Mesothelial cell of epicardium (in vitro differentiated cells): ENCODE data around the gene LGI4. TPM values are rescaled to one million over a fixed set of nuclear protein-coding genes. Genes with fewer than 3 reads are reported as not detected.

Experiments used
- DNase-seq, 2 experiments: peaks; one replicate each; pipeline ENCODE4 v3.0.0; 2021; ENCODE audit warnings: low spot score in 2 of 2; ENCODE audit not compliant: unreplicated experiment in 2 of 2
- H3K27ac Mint-ChIP-seq: 2 replicates; pipeline ENCODE4 v1.8.0; 2021; ENCODE audit warnings: mixed read lengths
- H3K27me3 Mint-ChIP-seq: 2 replicates; pipeline ENCODE4 v1.8.0; 2021; ENCODE audit warnings: low read depth, mixed read lengths
- H3K36me3 Mint-ChIP-seq: 2 replicates; pipeline ENCODE4 v1.8.0; 2021; ENCODE audit warnings: mixed read lengths
- H3K4me1 Mint-ChIP-seq: 2 replicates; pipeline ENCODE4 v1.8.0; 2021; ENCODE audit warnings: mixed read lengths
- H3K4me3 Mint-ChIP-seq: 2 replicates; pipeline ENCODE4 v1.8.0; 2021; ENCODE audit warnings: mild to moderate bottlenecking, moderate library complexity, mixed read lengths
- H3K9me3 Mint-ChIP-seq: 2 replicates; pipeline ENCODE4 v1.8.0; 2021; ENCODE audit warnings: mixed read lengths
- total RNA-seq: library from RNA; stranded (reverse); gene quantifications from 3 replicates; pipeline ENCODE4 v1.2.1, GENCODE V29; 2021
- TF ChIP-seq, protein P1 (sequence below): fragments of 200-600 bp; sonication (generic); IDR thresholded peaks from one replicate; pipeline ENCODE4 v1.5.0; 2021; ENCODE audit warnings: antibody characterized with exemption; ENCODE audit not compliant: unreplicated experiment

Gene LGI4
- total RNA-seq, 1 donor from 2014 or later: 1.4 TPM

GRCh38 chr19:35146746-35147459 lies 12.0 kb upstream of the LGI4 start:
- Mint-ChIP-seq H3K27me3 (peaks cover 32% of the 10 kb centered on the region), H3K27ac (no peak overlapping the region), H3K36me3 (no peaks in the 10 kb centered on the region), H3K4me1 (peaks cover 29% of the 10 kb centered on the region), H3K4me3 (no peak overlapping the region), H3K9me3 (no peaks in the 10 kb centered on the region)
- TF ChIP-seq, protein P1, sequence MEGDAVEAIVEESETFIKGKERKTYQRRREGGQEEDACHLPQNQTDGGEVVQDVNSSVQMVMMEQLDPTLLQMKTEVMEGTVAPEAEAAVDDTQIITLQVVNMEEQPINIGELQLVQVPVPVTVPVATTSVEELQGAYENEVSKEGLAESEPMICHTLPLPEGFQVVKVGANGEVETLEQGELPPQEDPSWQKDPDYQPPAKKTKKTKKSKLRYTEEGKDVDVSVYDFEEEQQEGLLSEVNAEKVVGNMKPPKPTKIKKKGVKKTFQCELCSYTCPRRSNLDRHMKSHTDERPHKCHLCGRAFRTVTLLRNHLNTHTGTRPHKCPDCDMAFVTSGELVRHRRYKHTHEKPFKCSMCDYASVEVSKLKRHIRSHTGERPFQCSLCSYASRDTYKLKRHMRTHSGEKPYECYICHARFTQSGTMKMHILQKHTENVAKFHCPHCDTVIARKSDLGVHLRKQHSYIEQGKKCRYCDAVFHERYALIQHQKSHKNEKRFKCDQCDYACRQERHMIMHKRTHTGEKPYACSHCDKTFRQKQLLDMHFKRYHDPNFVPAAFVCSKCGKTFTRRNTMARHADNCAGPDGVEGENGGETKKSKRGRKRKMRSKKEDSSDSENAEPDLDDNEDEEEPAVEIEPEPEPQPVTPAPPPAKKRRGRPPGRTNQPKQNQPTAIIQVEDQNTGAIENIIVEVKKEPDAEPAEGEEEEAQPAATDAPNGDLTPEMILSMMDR: no peak
- DNase-seq: no peak

- H3K4me1 Mint-ChIP-seq: peaks cover 38% of the 10 kb centered on the region
- no peak for DNase-seq
- no peak overlapping the region for H3K27ac Mint-ChIP-seq
- H3K9me3 Mint-ChIP-seq: no peaks in the 10 kb centered on the region
- peaks cover 49% of the 10 kb centered on the region for H3K27me3 Mint-ChIP-seq
- no peak overlapping the region for H3K4me3 Mint-ChIP-seq
- H3K36me3 Mint-ChIP-seq: no peaks in the 10 kb centered on the region
- TF ChIP-seq, protein P1: no peak
Observed at GRCh38 chr19:35144600-35145436, 10.0 kb upstream of the LGI4 start.

GRCh38 chr19:35144259-35144599 lies 9.4 kb upstream of the LGI4 start:
- TF ChIP-seq, protein P1: no peak
- no peaks in the 10 kb centered on the region for H3K36me3 Mint-ChIP-seq
- peak overlapping the region; percentile 1 for H3K4me3 Mint-ChIP-seq
- H3K27ac Mint-ChIP-seq: no peak overlapping the region
- H3K27me3 Mint-ChIP-seq: peaks cover 52% of the 10 kb centered on the region
- peaks cover 40% of the 10 kb centered on the region for H3K4me1 Mint-ChIP-seq
- H3K9me3 Mint-ChIP-seq: no peaks in the 10 kb centered on the region
- DNase-seq: no peak

DNA sequence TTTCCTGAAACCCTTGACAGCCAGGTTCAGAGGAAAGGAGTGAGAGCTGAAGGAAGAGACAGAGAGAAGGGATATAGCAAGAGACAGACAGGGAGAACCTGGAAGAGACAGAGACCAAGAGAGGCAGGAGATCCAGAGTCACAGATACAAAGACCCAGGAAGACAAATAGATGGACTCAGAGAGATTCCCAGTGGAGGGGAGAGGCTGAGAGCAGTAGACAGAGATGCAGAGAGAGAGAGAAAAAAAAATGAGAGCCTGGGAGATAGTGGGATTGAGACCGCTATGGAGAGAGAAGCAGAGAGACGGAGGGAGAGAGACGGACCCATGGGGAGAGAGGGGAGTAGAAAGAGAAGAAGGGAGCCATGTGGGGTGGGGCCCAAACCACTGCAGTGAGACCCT lies 9.0 kb upstream of the LGI4 start:
- Mint-ChIP-seq H3K27ac (no peak overlapping the region), H3K4me1 (peaks cover 43% of the 10 kb centered on the region), H3K9me3 (no peaks in the 10 kb centered on the region), H3K4me3 (peak overlapping the region; percentile 1), H3K27me3 (peaks cover 55% of the 10 kb centered on the region), H3K36me3 (no peaks in the 10 kb centered on the region)
- TF ChIP-seq, protein P1: no peak
- DNase-seq: no peak

DNA sequence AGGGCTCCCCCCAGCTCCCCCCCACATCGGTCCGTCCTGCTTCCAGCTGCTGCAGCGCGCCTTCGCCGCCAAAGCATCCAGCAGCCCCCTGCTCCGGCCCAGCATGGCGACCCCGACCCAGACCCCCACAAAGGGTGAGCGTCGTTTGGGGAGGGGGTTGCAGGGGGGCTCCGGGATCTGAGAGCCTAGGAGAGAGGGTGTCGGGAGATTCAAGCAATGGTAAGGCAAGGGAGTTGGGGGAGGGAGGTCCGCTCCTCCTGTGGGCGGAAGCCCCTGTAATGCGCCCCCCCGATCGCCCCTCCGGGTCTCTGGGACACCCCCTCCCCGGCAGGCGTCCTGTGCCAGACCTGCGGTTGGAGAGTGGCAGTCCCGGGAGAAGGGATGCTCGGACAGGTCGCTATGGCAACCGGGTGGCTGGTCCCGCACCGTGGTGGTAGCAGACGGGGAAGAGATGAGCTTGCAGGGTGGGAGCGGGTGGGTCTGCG lies 8.4 kb upstream of the LGI4 start, which contains the start of gene FXYD7:
Gene FXYD7, plus strand, starts transcription at position 25 of the 485 bp plus-strand sequence. Its CDS starts 79 bp downstream, at position 104.
- Mint-ChIP-seq H3K4me1 (peaks cover 44% of the 10 kb centered on the region), H3K27me3 (peaks cover 55% of the 10 kb centered on the region), H3K9me3 (no peaks in the 10 kb centered on the region), H3K4me3 (peak within 1 kb of the TSS; percentile 44), H3K27ac (no peak within 1 kb of the TSS), H3K36me3 (no peaks in the 10 kb centered on the region)
- no peak for DNase-seq
- TF ChIP-seq, protein P1: peak; percentile 59
